GM12892 (cell line): ENCODE results near the gene CAMK2B.

Source experiments
- DNase-seq: peaks from one replicate; pipeline ENCODE4 v3.0.0; 2011; ENCODE audit not compliant: insufficient read length
- FAIRE-seq: peaks from 2 replicates; lab custom pipeline; 2011; peaks lifted over from hg19 to GRCh38; lab: Jason Lieb, UNC
- POLR2A ChIP-seq: IDR thresholded peaks from 2 replicates; pipeline ENCODE4 v1.6.1; 2011; ENCODE audit warnings: low read depth, low read length, control low read depth
- POLR2AphosphoS5 ChIP-seq: IDR thresholded peaks from 2 replicates; pipeline ENCODE4 v1.6.1; 2011; ENCODE audit warnings: low read depth, low read length, control low read depth
- TAF1 ChIP-seq: IDR thresholded peaks from 2 replicates; pipeline ENCODE4 v1.6.1; 2011; ENCODE audit warnings: low read depth, mild to moderate bottlenecking, control low read depth, low read length, borderline replicate concordance

CAMK2B gene

DNA sequence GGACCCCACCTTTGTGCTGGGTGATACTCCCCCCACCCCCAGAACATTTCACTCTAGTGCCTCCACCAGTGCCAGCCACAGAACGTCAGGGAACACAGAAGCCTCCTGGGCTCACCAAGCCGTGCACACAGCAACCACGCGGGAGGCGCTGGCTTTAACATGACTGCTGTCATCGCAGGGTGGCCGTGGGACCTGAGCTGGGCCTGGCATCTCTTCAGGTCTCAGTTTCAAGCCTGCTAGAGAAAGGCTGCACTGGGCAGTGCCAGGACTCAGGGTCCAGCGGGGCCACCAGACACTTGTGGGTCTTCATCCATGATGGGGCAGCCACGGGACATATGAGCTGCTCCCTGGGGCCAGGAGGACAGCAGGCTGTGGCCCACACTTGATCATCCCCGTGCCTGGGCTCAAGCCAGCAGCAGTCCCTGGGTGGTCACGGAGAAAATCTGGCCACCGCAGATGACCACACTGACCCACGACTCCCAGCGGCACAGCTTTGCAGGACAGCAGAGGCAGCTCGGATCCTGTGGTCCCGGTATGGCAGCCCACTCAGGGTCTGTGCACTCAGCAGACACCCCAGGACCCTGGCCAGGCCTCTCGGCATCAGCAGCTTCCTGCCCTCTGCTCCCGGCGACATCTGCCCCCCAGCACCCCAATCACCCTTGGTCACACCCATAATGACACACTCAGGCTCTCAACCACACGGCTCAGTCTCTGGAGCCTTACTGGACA is 44.2 kb downstream of the CAMK2B start:
- no peak for DNase-seq
- no peak for TF ChIP-seq TAF1
- TF ChIP-seq POLR2AphosphoS5: no peak
- TF ChIP-seq POLR2A: no peak
- no peak for FAIRE-seq

- TF ChIP-seq POLR2AphosphoS5: no peak
- no peak for TF ChIP-seq TAF1
- no peak for TF ChIP-seq POLR2A
- FAIRE-seq (no peak), DNase-seq (no peak)
Observed at GRCh38 chr7:44280636-44280992, 44.8 kb downstream of the CAMK2B start.

DNA sequence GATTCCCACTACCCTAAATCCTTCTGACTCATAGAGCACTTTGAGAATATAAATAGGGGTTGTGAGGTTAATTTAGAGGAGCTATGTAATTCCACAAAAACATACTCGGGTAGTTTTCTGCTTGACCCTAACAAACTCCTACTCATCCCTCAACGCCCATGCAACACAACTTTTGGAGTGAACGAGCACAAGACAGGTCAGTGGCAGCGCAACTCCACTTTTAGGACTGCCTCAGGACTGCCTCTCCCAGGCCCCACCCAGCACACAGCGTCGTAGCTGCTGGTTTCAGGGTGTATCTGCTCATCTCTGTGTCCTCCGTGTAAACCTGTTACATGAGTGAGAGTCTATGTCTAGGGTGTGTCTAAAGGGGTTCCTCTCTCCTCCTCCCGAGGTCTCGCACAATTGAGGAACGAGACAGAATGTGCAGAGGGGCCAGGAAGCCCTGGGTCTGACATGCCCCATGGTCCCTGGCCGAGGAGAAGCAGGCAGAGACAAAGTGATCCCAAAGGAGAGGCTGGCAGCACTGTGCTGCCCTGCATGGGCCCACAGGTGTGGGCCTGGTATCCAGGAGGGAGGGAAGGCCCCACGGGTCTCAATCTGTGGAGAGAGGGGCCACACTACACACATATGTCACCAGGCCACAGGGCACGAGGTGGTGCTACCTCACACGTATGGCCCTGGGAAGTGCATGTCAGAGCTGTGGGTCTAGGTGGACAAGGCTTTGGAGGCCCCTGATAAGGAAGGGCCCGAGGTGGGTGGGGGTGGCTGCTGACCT is 45.5 kb downstream of the CAMK2B start:
- FAIRE-seq: no peak
- no peak for DNase-seq
- TF ChIP-seq POLR2AphosphoS5 (no peak), TAF1 (no peak), POLR2A (no peak)

DNA sequence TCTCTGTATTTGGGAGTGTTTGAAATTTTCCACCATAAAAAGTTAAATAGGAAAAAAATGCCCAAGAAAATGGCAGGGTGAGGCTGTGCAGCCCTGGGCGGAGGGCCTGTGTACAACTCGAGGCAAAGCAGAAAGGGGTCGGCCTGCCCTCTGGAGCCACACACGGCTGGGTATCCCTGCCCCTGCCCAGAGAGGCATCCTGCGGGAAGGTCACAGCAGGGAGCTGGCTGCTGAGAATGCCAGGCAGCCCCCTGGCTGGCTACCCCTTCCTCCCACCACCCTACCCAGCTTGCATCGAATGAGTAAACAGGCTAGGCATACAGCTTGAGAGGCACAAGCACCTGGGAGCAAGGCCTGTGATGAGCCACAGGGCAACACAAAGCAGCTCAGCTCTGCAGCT is 46.1 kb downstream of the CAMK2B start:
- no peak for DNase-seq
- FAIRE-seq: no peak
- TF ChIP-seq POLR2AphosphoS5 (no peak), TAF1 (no peak), POLR2A (no peak)

- DNase-seq: no peak
- no peak for FAIRE-seq
Observed at GRCh38 chr7:44278451-44279161, 46.8 kb downstream of the CAMK2B start.

GRCh38 chr7:44277851-44278250 is 47.5 kb downstream of the CAMK2B start:
- TF ChIP-seq POLR2AphosphoS5 (no peak), TAF1 (no peak), POLR2A (no peak)
- DNase-seq: no peak

More at GRCh38 chr7:44278451-44279161, 46.8 kb downstream of the CAMK2B start:
- TF ChIP-seq POLR2A: no peak

GRCh38 chr7:44277391-44277790 is 48.0 kb downstream of the CAMK2B start:
- FAIRE-seq (no peak), DNase-seq (no peak)
- no peak for TF ChIP-seq TAF1

More at GRCh38 chr7:44277851-44278250, 47.5 kb downstream of the CAMK2B start:
- FAIRE-seq: no peak

DNA sequence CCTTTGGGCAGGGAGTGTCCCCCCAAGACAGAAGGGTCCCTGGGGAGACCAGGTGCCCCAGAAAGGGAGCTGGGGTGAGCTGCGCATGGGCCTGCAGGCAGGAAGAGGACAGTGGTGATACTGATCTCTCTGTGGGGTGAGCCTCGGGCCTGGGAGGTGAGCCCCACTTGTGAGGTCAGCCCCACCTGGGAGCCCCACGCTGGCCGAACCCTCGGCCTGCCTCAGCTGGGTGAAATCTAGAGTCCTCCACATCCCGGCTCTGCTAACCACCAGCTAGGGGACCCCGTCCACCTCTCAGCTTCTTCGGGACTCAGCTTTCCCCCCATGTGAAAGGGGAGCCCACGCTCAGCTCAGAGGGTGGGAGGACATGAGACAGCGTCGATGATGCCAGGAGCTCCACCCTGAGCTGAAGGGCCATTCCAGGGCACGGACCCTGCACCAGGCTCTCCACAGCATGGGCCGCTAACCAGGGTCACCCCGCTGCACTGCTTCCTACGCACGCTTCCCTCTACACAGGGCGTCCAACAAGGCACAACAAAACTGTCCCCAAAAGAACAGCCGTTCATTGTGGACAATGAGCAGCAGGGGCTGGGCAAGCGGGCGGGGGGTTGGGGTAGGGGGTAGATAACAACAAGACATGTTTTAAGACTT is 48.7 kb downstream of the CAMK2B start:
- no peak for DNase-seq
- TF ChIP-seq TAF1: no peak
- no peak for TF ChIP-seq POLR2A
- no peak for TF ChIP-seq POLR2AphosphoS5
- FAIRE-seq: no peak

- DNase-seq: no peak
- no peak for FAIRE-seq
- TF ChIP-seq POLR2AphosphoS5 (no peak), POLR2A (no peak), TAF1 (no peak)
Observed at GRCh38 chr7:44275957-44276570, 49.3 kb downstream of the CAMK2B start.

DNA sequence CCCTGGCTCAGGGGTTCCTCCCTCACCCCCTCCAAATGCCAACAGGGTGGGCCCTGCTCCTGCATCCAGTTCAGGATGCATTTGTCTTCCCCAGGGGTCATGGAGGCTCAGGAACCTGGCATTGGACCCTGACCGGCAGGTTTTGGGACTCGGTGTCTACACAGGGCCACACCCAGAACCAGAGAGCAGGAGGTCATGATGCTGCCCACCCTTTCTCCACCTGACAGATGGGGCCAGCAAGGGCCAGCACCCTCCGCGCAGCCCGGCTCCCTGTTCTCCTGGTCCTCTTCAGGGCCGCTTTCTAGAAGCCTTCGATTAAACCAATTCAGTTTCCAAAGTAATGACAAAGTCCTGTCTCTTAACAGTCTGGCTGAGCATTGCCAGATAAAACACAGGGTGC is 50.2 kb downstream of the CAMK2B start:
- DNase-seq: no peak
- no peak for FAIRE-seq
- no peak for TF ChIP-seq POLR2AphosphoS5
- no peak for TF ChIP-seq TAF1

GRCh38 chr7:44274623-44274975 is 50.8 kb downstream of the CAMK2B start:
- FAIRE-seq (no peak), DNase-seq (no peak)
- no peak for TF ChIP-seq TAF1
- no peak for TF ChIP-seq POLR2A
- TF ChIP-seq POLR2AphosphoS5: no peak
